H1 (cell line): ENCODE data around the gene LAMC3. TPM values are rescaled to one million over a fixed set of nuclear protein-coding genes. Genes with fewer than 3 reads are reported as not detected.

Source experiments
- ASH2L ChIP-seq: fragments of 200-600, 300-600 bp; sonication (generic); IDR thresholded peaks from one replicate; pipeline ENCODE4 v1.7.1; 2017; ENCODE audit warnings: low read length
- BRCA1 ChIP-seq: IDR thresholded peaks from 2 replicates; pipeline ENCODE4 v1.6.1; 2012; ENCODE audit warnings: low read depth, low read length, improper control_type of control experiment
- SP4 ChIP-seq: IDR thresholded peaks from 2 replicates; pipeline ENCODE4 v1.6.1; 2012; ENCODE audit warnings: low read length, inconsistent platforms
- TAF1 ChIP-seq: IDR thresholded peaks from 2 replicates; pipeline ENCODE4 v1.6.1; 2011; ENCODE audit warnings: mild to moderate bottlenecking, low read depth, low read length
- polyA plus RNA-seq, 7 experiments: library from polyadenylated mRNA; depleted of rRNA in 3 of 7; stranded (reverse) in 5 of 7; unstranded in 2 of 7; fragments of >200 nt in 5 of 7; fragments of 200-250 nt in 2 of 7; gene quantifications; 1 replicate in 5 of 7; 2 replicates in 1 of 7; 4 replicates in 1 of 7; pipeline versions ENCODE4 v1.2.1 to v1.2.3, GENCODE V29; 2011 to 2013; ENCODE audit warnings: missing spikeins in 2 of 7, mixed read lengths in 2 of 7
- total RNA-seq: library from RNA; stranded (reverse); fragmentation: NEBNext Ultra II Directional; extraction: Animal tissue kit (Norgen Biotek cat#: 25700); gene quantifications from 2 replicates; pipeline ENCODE4 v1.2.1, GENCODE V29; 2021

The LAMC3 gene
- total and polyA plus RNA-seq, 2 of the 8 experiments (the other 6 are each of a cell fraction or from before 2014, with no cell fraction given), result 9.3 to 12.3 TPM

DNA sequence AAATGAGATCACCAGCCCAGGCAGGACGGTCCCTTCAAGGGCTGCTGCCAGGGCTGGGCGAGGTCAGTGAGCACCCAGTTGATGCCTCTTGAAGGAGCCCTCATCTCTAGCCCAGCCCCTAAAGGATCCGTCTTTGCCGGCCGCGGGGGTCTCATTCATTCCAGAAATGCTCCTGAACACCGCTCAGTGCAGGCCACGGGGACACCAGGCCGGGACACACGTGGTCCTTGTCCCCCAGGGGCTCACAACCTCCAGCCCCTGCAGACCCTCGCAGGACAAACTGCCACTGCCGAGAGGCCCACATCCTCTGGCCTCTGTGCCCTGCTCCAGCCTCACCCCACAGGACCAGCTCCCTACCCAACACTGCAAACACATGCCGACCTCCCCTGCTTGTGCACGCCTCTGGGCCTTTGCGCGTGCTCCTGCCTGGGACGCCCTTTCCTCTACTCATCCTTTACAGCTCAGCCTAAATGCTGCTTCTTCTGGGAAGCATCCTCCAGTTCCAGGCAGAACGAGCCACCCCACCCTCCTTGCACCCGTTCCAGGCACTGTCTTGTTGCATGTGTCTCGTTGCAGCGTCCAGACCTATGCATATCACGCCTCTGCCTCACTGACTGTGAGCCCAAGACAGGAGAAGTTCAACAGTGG, 10.3 kb upstream of the LAMC3 start (continued):
- TF ChIP-seq SP4, result no peak
- no peak for TF ChIP-seq BRCA1
- TF ChIP-seq ASH2L, result no peak
- no peak for TF ChIP-seq TAF1
